ENCODE data around the gene ATG4B.

ATG4B gene

GRCh38 chr2:241666627-241667400 lies 29.3 kb downstream of the ATG4B start:
- DNase-seq (ENCODE audit: low spot score) = peak; percentile 50

- DNase-seq (ENCODE audit: low spot score) = no peak
These were observed 30.9 kb downstream of the ATG4B start for GRCh38 chr2:241668354-241668753.

GRCh38 chr2:241668839-241669238 lies 31.3 kb downstream of the ATG4B start:
- no peak for DNase-seq (ENCODE audit: low spot score)

GRCh38 chr2:241670333-241671110 lies 33.0 kb downstream of the ATG4B start:
- no peak for DNase-seq (ENCODE audit: low spot score)

DNA sequence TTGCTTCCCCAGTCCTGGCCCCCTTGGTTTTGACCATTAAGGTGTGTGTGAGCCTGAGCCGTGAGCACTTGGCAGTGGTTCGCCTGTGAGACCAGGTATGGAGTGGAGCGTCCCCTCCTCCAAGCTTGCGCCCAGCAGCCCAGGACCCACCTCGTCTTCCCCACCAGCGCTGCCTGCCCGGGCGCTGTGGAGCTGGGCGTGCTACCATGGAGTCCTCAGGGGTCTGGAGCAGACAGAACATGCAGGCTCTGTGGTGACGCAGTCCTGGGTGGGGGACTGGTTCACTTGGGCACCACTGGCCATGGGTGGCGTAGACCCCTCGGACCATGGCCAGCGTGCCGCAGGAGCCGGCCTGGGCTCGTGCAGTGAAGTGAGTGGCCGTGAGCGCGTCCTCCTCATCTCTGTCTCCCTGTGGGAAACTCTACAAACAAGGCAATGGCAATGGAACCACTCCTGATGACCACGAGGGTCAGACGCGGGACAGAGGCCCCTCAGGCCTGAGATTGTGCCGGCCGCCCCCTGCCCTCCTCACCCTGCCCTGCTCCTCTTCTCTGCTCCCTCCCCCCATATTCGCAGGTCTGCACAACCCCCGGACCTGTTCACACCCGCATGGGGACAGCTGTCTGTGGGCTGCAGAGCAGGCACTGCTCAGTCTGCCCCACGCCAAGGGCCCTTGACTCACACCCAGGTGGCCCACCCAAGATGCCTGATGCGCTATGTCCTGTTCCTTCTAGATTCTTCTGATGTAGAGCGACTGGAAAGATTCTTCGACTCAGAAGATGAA lies 34.2 kb downstream of the ATG4B start:
- DNase-seq (ENCODE audit: low spot score) = no peak

- no peak for DNase-seq (ENCODE audit: low spot score)
These were observed 35.0 kb downstream of the ATG4B start for GRCh38 chr2:241672243-241673188.

GRCh38 chr2:241673189-241673663 lies 35.7 kb downstream of the ATG4B start:
- no peak for DNase-seq (ENCODE audit: low spot score)

- DNase-seq (ENCODE audit: low spot score) = peak; percentile 63
These were observed 36.6 kb downstream of the ATG4B start for GRCh38 chr2:241673797-241674725.

DNA sequence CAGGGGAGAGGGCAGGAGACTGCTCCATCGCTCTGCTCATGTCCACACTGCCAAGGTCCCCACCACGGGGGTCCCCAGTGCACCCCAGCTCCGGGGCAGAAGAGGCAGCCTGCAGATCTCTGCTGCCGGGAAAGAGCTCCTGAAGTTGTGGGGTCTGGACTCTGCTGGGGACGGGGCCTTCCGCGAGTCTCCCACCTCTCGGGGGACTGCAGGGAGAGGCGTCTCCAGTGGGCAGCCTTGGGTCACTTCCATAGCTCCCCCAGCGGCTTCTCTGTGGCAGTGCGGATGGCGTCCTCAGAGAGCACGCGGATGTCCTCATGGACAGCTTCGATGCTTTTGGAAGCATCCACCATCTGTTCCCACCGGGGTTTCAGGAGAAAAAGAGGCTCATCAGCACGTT lies 38.4 kb downstream of the ATG4B start:
- peak; percentile 49 for DNase-seq (ENCODE audit: low spot score)

- no peak for DNase-seq (ENCODE audit: low spot score)
These were observed 39.2 kb downstream of the ATG4B start for GRCh38 chr2:241676665-241677064.

- no peak for DNase-seq (ENCODE audit: low spot score)
These were observed 39.9 kb downstream of the ATG4B start for GRCh38 chr2:241677392-241677791.

GRCh38 chr2:241678307-241678706 lies 40.8 kb downstream of the ATG4B start:
- DNase-seq (ENCODE audit: low spot score) = no peak

DNA sequence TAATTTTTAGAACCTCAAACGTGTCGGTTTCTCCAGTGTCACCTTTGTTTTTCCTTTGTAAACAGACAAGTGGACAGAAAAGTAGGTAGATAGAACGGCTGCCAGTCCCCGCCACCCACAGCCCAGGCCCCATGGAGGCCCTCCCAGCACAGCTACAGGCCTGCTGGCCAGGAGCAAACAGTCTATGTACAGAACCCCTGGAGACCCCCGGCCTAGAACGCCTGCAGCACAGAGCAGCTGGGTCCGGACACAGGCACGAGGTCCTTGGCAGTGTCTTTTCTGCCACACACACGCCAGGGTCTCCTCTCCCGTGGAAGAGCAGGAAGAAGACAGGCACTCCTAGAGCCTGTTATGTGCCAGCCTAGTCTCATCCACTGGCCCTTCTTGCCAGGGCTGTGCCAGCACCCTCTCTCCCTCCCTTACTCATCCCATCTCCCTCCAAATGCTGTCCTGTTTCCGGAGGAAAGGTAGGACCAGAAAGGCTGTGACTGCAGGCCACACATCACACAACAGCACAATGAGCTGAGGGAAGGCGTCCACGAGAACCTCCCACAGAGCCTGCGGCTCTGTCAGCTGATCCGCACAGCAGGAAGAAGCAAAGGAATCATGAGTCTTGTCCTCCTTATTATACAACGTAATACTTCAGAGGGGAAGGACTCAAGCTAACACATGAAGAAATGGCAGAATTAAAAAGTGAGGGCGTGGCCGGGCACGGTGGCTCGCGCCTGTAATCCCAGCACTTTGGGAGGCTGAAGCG lies 41.5 kb downstream of the ATG4B start:
- DNase-seq (ENCODE audit: low spot score) = no peak

DNA sequence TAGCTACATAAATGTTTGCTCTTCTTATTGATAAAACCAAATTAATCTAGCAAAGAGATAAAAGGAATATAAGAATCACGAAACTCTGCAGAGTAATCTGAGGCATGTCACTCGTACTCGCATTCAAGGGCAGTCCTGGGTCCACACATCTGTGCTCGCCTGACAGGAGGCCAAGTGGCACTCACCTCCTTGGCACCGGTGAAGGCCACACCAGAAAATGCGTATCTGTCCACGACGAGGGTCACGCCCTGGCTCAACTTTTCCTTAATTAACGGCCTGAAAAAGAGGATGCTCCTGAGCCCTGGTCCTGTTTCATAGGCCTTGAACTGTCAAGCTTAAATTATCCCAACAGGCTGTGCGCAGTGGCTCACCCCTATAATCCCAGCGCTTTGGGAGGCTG lies 42.6 kb downstream of the ATG4B start:
- DNase-seq (ENCODE audit: low spot score) = no peak

DNA sequence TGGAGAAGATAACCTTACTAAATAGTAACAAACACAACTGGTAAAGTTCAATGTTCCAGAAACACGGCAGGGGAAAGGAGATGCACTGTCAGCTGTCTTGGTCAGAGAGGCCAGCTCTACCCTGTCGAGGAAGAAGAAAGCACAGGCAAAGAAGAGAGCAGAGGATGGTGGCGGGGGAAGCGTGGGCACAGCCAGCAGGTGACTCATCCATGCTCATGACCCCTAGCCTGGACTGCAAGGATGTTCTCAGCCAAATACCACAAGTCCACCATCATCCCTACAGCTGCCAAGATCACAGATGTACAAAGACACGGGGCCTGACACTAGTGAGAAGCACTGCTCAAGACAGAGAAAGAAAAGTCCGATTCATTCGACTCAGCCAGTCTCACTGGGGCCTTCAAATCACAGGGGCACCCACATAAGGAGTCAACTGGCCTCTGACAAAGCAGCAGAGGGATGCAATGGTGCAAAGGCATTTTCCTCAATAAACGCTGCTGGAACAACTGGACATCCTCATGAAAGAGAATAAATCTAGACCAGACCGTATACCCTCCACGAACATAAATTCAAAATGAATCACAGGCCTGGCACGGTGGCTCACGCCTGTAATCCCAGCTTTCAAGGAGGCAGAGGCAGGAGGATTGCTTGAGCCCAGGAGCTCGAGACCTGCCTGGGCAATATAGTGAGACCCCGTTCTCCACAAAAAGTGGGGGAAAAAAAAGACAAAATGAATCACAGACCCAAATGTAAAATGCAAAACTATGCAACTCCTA lies 43.5 kb downstream of the ATG4B start:
- DNase-seq (ENCODE audit: low spot score) = no peak

DNA sequence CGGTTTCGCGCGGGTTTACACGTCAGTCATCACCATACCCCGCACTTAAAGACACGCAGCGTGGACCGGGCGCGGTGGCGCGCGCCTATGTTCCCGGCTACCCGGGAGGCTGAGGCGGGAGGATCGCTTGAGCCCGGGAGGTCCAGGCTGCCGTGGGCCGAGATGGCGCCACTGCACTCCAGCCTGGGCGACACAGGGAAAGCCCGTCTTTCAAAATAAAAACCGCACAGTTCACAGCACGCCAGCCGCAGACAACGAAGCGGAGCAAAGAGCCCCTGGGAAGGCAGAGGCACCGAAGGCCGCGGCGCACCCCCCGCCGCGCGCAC lies 48.8 kb downstream of the ATG4B start:
- DNase-seq (ENCODE audit: low spot score) = no peak

DNA sequence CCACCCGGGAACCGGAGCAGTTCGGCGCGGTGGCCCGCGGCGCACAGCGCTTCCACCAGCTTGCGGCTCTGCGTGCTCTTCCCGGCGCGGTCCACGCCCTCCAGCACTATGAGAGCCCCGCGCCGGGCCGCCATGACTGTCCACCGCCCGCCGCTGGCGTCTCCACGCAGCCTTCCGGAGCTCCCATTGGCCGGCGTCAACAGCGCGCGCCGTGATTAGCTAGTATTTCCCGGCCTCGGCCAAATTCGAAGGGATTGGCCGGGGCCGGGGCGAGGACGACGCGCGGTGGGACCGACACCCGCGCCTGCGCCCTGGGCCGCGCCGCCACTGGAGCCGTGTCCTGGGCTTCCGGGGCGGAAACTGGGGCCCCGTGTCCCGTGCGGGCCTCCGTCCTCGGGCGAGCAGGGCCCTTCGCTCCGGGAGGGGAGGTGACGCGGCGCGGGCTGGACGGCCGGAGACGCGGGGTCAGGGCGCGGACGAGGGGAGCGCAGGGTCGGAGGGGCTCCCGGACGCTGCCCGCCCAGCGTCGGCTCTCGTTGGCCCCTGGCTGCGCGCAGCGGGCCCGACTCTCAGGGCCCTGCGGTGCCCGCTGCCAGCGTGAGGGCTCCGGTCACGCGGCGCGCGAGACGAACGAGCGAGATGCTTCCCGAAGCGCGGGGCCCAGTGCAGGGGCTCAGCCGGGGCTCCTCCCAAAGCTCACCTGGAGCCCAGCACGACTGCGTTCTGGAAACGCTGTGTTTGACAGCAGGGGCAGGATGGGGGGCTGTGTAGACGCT lies 49.3 kb downstream of the ATG4B start, which contains the start of gene DTYMK:
TSS of gene DTYMK (minus strand) at position 166 of the 776 bp plus-strand sequence. CDS start at position 134, 32 bp downstream.
- DNase-seq (ENCODE audit: low spot score) = peak; percentile 100

DNA sequence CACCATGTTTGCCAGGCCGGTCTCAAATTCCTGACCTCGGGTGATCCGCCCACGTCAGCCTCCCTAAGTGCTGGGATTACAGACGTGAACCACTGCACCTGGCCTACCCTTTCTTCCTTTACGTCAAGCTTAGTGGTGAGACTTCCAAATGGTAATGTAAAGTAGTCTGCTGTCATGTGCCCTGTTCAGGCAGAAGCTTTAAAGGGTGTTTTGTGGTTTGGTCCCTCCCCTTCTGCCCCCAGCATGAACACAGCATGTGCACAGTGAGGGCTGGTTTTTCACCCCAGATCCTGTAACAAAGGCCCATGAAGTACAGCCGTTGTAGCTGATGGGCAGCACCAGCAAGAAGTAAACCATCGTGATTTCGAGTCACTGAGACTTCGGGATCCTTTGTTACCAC lies 51.8 kb downstream of the ATG4B start:
- no peak for DNase-seq (ENCODE audit: low spot score)
